H1 (cell line): Measurements from ENCODE around the gene EML1. TPM values are rescaled to one million over a fixed set of nuclear protein-coding genes. Genes with fewer than 3 reads are reported as not detected.

ENCODE experiments used
- E2F6 ChIP-seq: IDR thresholded peaks from 2 replicates; pipeline ENCODE4 v1.6.1; 2012; ENCODE audit warnings: inconsistent platforms
- RNF2 ChIP-seq: fragments of 200-900, 300-1000 bp; sonication (generic); IDR thresholded peaks from 2 replicates; pipeline ENCODE4 v1.7.1; 2016; ENCODE audit warnings: borderline replicate concordance, low read depth, mild to moderate bottlenecking, antibody characterized with exemption, low read length; ENCODE audit not compliant: poor library complexity, severe bottlenecking; ENCODE audit errors: missing control alignments
- polyA plus RNA-seq, 7 experiments: library from polyadenylated mRNA; depleted of rRNA in 3 of 7; stranded (reverse) in 5 of 7; unstranded in 2 of 7; fragments of >200 nt in 5 of 7; fragments of 200-250 nt in 2 of 7; gene quantifications; 1 replicate in 5 of 7; 2 replicates in 1 of 7; 4 replicates in 1 of 7; pipeline versions ENCODE4 v1.2.1 to v1.2.3, GENCODE V29; 2011 to 2013; ENCODE audit warnings: missing spikeins in 2 of 7, mixed read lengths in 2 of 7
- total RNA-seq: library from RNA; stranded (reverse); fragmentation: NEBNext Ultra II Directional; extraction: Animal tissue kit (Norgen Biotek cat#: 25700); gene quantifications from 2 replicates; pipeline ENCODE4 v1.2.1, GENCODE V29; 2021
- TF ChIP-seq, protein P1 (sequence below), 3 experiments: IDR thresholded peaks; 1 replicate in 2 of 3; 2 replicates in 1 of 3; pipeline versions ENCODE4 v1.5.1 to v1.6.1; 2011; ENCODE audit warnings: low read length in 3 of 3, mild to moderate bottlenecking in 3 of 3, inconsistent platforms in 2 of 3, low read depth in 1 of 3, moderate library complexity in 1 of 3; ENCODE audit not compliant: insufficient read depth in 1 of 3; ENCODE audit errors: control extremely low read depth in 1 of 3

EML1 gene
- total and polyA plus RNA-seq, 2 of the 8 experiments (the other 6 are each of a cell fraction or from before 2014, with no cell fraction given): 11.1 to 24.7 TPM

- TF ChIP-seq, protein P1, sequence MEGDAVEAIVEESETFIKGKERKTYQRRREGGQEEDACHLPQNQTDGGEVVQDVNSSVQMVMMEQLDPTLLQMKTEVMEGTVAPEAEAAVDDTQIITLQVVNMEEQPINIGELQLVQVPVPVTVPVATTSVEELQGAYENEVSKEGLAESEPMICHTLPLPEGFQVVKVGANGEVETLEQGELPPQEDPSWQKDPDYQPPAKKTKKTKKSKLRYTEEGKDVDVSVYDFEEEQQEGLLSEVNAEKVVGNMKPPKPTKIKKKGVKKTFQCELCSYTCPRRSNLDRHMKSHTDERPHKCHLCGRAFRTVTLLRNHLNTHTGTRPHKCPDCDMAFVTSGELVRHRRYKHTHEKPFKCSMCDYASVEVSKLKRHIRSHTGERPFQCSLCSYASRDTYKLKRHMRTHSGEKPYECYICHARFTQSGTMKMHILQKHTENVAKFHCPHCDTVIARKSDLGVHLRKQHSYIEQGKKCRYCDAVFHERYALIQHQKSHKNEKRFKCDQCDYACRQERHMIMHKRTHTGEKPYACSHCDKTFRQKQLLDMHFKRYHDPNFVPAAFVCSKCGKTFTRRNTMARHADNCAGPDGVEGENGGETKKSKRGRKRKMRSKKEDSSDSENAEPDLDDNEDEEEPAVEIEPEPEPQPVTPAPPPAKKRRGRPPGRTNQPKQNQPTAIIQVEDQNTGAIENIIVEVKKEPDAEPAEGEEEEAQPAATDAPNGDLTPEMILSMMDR (IDR thresholded peaks at IDR 0.05; ENCODE audit: control extremely low read depth in 1 of 3, insufficient read depth in 1 of 3, low read depth in 1 of 3, low read length in 3 of 3): no peak
- TF ChIP-seq RNF2 (no peak), E2F6 (peak; percentile 22; the same call in 1 of the 2 replicates)
These were observed 34.9 kb upstream of the EML1 start (continued) for GRCh38 chr14:99758121-99758821.
